ENCODE results near the gene MAN2B2. TPM values are rescaled to one million over a fixed set of nuclear protein-coding genes. Genes with fewer than 3 reads are reported as not detected.

The MAN2B2 gene
- total and polyA plus RNA-seq, 2 donors from 2014 or later = 19.9 to 34.3 TPM

DNA sequence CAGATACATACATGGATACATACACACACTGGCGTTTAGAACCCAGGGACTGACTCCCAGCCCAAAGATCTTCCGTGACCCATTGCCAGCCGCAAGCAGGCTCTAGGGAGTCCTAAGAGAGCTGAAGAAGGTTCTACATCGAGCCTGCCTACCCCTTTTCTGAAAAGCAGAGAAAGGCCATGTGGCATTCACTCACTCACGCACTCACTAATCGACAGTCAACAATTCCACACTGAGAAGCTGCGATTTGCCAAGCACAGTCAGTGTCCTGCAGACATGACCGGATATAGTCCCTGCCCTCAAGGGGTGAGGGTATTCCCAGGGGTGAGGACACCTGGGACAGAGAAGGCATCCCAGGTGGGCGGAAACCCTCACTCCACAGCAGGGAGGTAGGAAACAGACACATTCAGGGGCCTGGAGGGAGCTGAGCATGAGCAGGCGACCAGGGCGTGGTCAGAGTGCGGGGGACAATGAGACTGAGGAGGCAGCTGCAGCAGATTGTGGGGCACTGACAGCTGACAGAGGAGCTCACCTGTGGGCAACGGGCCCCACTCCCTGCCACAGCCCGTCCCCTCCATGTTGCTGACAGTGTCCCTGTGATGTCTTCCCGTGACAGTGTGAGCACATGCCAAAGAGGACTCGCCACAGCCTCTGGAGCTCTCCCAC is 13.2 kb upstream of the MAN2B2 start:
- DNase-seq (no peak), FAIRE-seq (no peak)
- H3K27me3 ChIP-seq (ENCODE audit: control insufficient read depth, insufficient read depth, low read length) = peaks cover 31% of the 10 kb centered on the region
- no peaks in the 10 kb centered on the region for H3K36me3 ChIP-seq (ENCODE audit: control insufficient read depth in 2 of 3, insufficient read depth in 3 of 3, low read length in 3 of 3)
- no peaks in the 10 kb centered on the region for H3K9me3 ChIP-seq (ENCODE audit: control insufficient read depth in 2 of 3, insufficient read depth in 1 of 3, low read length in 3 of 3)
- no peak overlapping the region for H3K27ac ChIP-seq (ENCODE audit: low read depth in 2 of 2, low read length in 2 of 2)
- H3K4me3 ChIP-seq (ENCODE audit: low read length in 3 of 3) = no peak overlapping the region
- TF ChIP-seq, protein P1, sequence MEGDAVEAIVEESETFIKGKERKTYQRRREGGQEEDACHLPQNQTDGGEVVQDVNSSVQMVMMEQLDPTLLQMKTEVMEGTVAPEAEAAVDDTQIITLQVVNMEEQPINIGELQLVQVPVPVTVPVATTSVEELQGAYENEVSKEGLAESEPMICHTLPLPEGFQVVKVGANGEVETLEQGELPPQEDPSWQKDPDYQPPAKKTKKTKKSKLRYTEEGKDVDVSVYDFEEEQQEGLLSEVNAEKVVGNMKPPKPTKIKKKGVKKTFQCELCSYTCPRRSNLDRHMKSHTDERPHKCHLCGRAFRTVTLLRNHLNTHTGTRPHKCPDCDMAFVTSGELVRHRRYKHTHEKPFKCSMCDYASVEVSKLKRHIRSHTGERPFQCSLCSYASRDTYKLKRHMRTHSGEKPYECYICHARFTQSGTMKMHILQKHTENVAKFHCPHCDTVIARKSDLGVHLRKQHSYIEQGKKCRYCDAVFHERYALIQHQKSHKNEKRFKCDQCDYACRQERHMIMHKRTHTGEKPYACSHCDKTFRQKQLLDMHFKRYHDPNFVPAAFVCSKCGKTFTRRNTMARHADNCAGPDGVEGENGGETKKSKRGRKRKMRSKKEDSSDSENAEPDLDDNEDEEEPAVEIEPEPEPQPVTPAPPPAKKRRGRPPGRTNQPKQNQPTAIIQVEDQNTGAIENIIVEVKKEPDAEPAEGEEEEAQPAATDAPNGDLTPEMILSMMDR (IDR thresholded peaks at IDR 0.05; ENCODE audit: borderline replicate concordance, extremely low read depth, insufficient read depth) = no peak
- H3K4me1 ChIP-seq (ENCODE audit: control insufficient read depth in 2 of 3, insufficient read depth in 2 of 3, low read depth in 1 of 3, low read length in 3 of 3) = peaks cover 0 to 5% (median 0%) of the 10 kb centered on the region in 3 donors
- intact Hi-C loops (cut with DNase I) = no loop called here
- no peak overlapping the region for H3K9ac ChIP-seq (ENCODE audit: low read length in 3 of 3)

DNA sequence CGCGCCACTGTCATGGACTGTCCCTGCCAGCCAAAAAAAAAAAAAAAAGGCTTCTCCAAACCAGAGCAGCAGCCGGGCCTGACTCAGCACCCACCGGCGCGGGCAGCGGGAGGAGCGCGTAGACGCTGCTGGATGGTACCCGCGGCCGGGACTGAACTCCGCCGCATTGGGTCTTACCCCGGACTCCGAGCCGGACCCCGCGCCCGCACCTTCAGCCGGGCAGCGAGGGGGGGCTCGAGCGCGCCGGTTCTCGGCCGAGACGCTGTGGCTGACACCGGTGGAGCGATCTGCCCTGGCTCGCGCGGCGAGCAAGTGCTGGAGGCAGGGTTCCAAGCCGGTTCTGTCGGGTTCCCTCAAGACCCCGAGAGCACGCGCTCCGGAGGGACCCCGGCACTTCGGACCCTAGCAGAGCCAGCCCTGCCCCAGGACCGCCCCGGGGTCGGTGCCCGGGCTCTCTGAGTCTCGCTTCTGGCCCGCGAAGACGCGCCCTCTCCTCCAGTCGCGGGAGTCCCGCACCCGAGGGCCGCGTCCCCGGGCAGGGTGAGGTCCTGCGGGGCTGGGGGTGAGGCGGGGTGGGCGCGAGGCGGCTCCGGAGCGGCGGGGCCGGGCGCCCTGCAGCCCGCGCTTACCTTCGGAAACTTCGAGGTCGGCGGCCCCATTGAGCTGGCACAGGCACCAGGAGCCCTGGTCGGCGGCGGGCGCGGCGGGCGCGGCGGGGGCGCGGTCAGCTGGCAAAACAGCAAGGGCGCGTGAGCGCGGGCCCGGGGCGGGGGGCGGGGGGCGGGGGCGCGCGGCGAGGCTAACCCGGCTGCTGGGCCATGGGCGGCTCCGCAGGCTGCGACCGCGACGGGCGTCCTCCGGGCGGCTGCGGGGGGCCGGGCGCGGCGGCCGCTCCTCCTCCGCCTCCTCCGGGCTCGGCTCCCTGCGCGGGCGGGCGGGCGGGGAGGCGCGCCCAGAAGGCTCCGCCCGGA is 11.8 kb upstream of the MAN2B2 start:
- Histone ChIP-seq H3K4me1 (ENCODE audit: control insufficient read depth in 2 of 3, insufficient read depth in 2 of 3, low read depth in 1 of 3, low read length in 3 of 3) (peaks cover 0 to 5% (median 0%) of the 10 kb centered on the region in 3 donors), H3K4me3 (ENCODE audit: low read length in 3 of 3) (no peak overlapping the region), H3K27ac (ENCODE audit: low read depth in 2 of 2, low read length in 2 of 2) (no peak overlapping the region), H3K27me3 (ENCODE audit: control insufficient read depth, insufficient read depth, low read length) (peaks cover 26% of the 10 kb centered on the region), H3K9me3 (ENCODE audit: control insufficient read depth in 2 of 3, insufficient read depth in 1 of 3, low read length in 3 of 3) (no peaks in the 10 kb centered on the region), H3K36me3 (ENCODE audit: control insufficient read depth in 2 of 3, insufficient read depth in 3 of 3, low read length in 3 of 3) (no peaks in the 10 kb centered on the region), H3K9ac (ENCODE audit: low read length in 3 of 3) (no peak overlapping the region)
- intact Hi-C loops (cut with DNase I) = no loop called here
- TF ChIP-seq, protein P1 (IDR thresholded peaks at IDR 0.05; ENCODE audit: borderline replicate concordance, extremely low read depth, insufficient read depth) = no peak
- DNase-seq = peak in 2 of 5 donors; percentile 18 to 24
- FAIRE-seq = no peak

DNA sequence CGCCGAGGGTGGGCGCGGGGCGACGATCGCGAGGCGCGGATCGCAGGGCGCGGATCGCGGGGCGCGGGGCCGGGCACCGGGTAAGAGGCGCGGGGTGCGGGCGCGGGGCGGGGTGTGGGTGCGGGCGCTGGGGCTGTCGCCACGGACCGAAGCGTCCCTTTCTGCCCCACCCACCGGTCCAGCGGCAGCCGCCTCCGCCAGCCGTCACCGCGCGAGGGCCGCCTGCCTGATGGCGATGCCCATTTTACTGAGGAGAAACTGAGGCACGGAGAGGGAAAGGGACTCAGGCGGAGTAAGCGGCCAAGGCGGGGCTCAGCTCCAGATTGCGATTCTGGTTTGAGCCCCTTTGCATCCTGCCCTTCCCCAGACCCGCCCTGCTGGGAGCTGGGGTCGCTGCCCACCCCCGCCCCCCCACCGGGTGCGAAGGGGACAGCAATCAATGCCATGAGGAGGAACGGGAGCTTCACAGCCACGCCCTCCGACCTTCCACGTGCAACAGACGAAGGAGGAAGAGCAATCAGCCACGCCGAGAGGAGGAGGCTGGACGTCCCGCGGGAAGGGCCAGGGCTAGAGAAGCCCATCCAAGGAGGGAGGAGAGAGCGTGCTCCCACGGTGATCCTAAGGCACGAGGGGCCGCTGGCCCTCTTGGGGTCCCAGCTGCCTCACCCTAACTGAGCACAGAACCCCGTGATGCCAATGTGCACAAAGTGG is 10.9 kb upstream of the MAN2B2 start:
- no peak for FAIRE-seq
- H3K36me3 ChIP-seq (ENCODE audit: control insufficient read depth in 2 of 3, insufficient read depth in 3 of 3, low read length in 3 of 3) = no peaks in the 10 kb centered on the region
- TF ChIP-seq, protein P1 (IDR thresholded peaks at IDR 0.05; ENCODE audit: borderline replicate concordance, extremely low read depth, insufficient read depth) = no peak

More for the DNA sequence above, 10.9 kb upstream of the MAN2B2 start:
- Histone ChIP-seq H3K4me1 (ENCODE audit: control insufficient read depth in 2 of 3, insufficient read depth in 2 of 3, low read depth in 1 of 3, low read length in 3 of 3) (peaks cover 0 to 5% (median 0%) of the 10 kb centered on the region in 3 donors), H3K4me3 (ENCODE audit: low read length in 3 of 3) (no peak overlapping the region), H3K9me3 (ENCODE audit: control insufficient read depth in 2 of 3, insufficient read depth in 1 of 3, low read length in 3 of 3) (no peaks in the 10 kb centered on the region), H3K27ac (ENCODE audit: low read depth in 2 of 2, low read length in 2 of 2) (no peak overlapping the region), H3K9ac (ENCODE audit: low read length in 3 of 3) (no peak overlapping the region), H3K27me3 (ENCODE audit: control insufficient read depth, insufficient read depth, low read length) (peaks cover 26% of the 10 kb centered on the region)
- intact Hi-C loops (cut with DNase I) = no loop called here
- no peak for DNase-seq

All from kidney (tissue), 14 donors.